Diencephalon (tissue), 1 donor: ENCODE data around the gene SLC24A2. TPM values are rescaled to one million over a fixed set of nuclear protein-coding genes. Genes with fewer than 3 reads are reported as not detected.

Source experiments
- total RNA-seq: library from RNA; depleted of rRNA; stranded (reverse); fragments of >200 nt; gene quantifications from one replicate; pipeline ENCODE4 v1.2.3, GENCODE V29; 2014

The SLC24A2 gene
- total RNA-seq: 11.5 TPM

GRCh38 chr9:19788614-19789271 lies at the start of gene SLC24A2:
SLC24A2 (minus strand) TSS chr9:19789037.

